Karpas-422 (cell line): ENCODE data around the gene MAEL. TPM values are rescaled to one million over a fixed set of nuclear protein-coding genes. Genes with fewer than 3 reads are reported as not detected.

Experiments
- DNase-seq: peaks from one replicate; pipeline ENCODE4 v3.0.0-alpha.2; 2015
- H2AFZ ChIP-seq: fragments of 200-600 bp; sonication (generic); 2 replicates; pipeline ENCODE4 v1.6.1; 2014; ENCODE audit warnings: antibody characterized with exemption, low read length, mixed read lengths
- H3K27ac ChIP-seq: fragments of 200-600 bp; sonication (generic); 2 replicates; pipeline ENCODE4 v1.5.1; 2014; ENCODE audit warnings: mild to moderate bottlenecking, low read length, moderate library complexity
- H3K27me3 ChIP-seq: fragments of 200-600 bp; sonication (generic); 2 replicates; pipeline ENCODE4 v1.6.1; 2014; ENCODE audit warnings: low read length, mixed read lengths
- H3K36me3 ChIP-seq: fragments of 200-600 bp; sonication (generic); 2 replicates; pipeline ENCODE4 v1.6.1; 2014; ENCODE audit warnings: low read length, mixed read lengths; ENCODE audit not compliant: insufficient read depth
- H3K4me1 ChIP-seq: fragments of 200-600 bp; sonication (generic); 2 replicates; pipeline ENCODE4 v1.6.1; 2014; ENCODE audit warnings: mild to moderate bottlenecking, low read length, mixed read lengths
- H3K4me2 ChIP-seq: fragments of 200-600 bp; sonication (generic); 2 replicates; pipeline ENCODE4 v1.6.1; 2014; ENCODE audit warnings: low read length, low read depth, mild to moderate bottlenecking; ENCODE audit not compliant: poor library complexity, severe bottlenecking
- H3K4me3 ChIP-seq: fragments of 200-600 bp; sonication (generic); 2 replicates; pipeline ENCODE4 v1.5.1; 2014; ENCODE audit warnings: mild to moderate bottlenecking, antibody characterized with exemption, low read length, mixed read lengths
- H3K79me2 ChIP-seq: fragments of 200-600 bp; sonication (generic); 2 replicates; pipeline ENCODE4 v1.6.1; 2014; ENCODE audit warnings: mild to moderate bottlenecking, low read length, mixed read lengths
- H3K9ac ChIP-seq: fragments of 200-600 bp; sonication (generic); 2 replicates; pipeline ENCODE4 v1.6.0; 2014; ENCODE audit warnings: low read length
- H3K9me2 ChIP-seq: fragments of 200-600 bp; sonication (generic), shearing (Covaris generic); replicated peaks from 2 replicates; pipeline ENCODE4 v1.6.0; 2014; ENCODE audit warnings: mild to moderate bottlenecking, low read length, moderate library complexity; ENCODE audit not compliant: insufficient read depth
- H3K9me3 ChIP-seq: fragments of 300-700, 200-600 bp; sonication (generic); 2 replicates; pipeline ENCODE4 v1.6.1; 2014; ENCODE audit warnings: low read length, mixed read lengths
- H4K20me1 ChIP-seq: fragments of 200-600 bp; sonication (generic); 2 replicates; pipeline ENCODE4 v1.6.1; 2014; ENCODE audit warnings: mild to moderate bottlenecking, antibody characterized with exemption, low read length, low read depth; ENCODE audit not compliant: insufficient read depth
- total RNA-seq: library from RNA; depleted of rRNA; stranded (reverse); fragments of >200 nt; shearing (Covaris generic); gene quantifications from 2 replicates; pipeline ENCODE4 v1.2.3, GENCODE V29; 2014; ENCODE audit warnings: low replicate concordance

Gene MAEL
- total RNA-seq, 1 experiment from 2014 or later: 0.63 TPM

DNA sequence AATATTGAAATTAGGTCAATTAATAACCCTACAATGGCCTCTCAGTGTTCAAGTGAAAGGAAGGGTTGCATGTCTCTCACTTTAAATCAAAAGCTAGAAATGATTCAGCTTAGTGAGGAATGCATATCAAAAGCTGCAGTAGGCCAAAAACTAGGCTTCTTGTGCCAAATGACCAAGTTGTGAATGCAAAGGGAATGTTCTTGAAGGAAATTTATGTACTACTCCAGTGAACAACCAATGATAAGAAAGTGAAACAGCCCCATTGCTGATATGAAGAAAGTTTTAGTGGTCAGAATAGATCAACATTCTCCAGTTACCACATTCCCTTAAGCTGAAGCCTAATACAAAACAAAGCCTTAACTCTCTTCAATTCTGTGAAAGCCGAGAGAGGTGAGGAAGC lies 10.0 kb downstream of the MAEL start:
- no peaks in the 10 kb centered on the region for H3K79me2 ChIP-seq
- H4K20me1 ChIP-seq: no peaks in the 10 kb centered on the region
- H3K9me3 ChIP-seq: no peaks in the 10 kb centered on the region
- no peak overlapping the region for H2AFZ ChIP-seq
- H3K4me3 ChIP-seq: no peak overlapping the region
- no peak overlapping the region for H3K27ac ChIP-seq
- peaks cover 7% of the 10 kb centered on the region for H3K4me1 ChIP-seq
- no peak overlapping the region for H3K4me2 ChIP-seq
- no peaks in the 10 kb centered on the region for H3K9me2 ChIP-seq
- H3K27me3 ChIP-seq: no peaks in the 10 kb centered on the region
- no peak overlapping the region for H3K9ac ChIP-seq
- DNase-seq: no peak
- no peaks in the 10 kb centered on the region for H3K36me3 ChIP-seq

DNA sequence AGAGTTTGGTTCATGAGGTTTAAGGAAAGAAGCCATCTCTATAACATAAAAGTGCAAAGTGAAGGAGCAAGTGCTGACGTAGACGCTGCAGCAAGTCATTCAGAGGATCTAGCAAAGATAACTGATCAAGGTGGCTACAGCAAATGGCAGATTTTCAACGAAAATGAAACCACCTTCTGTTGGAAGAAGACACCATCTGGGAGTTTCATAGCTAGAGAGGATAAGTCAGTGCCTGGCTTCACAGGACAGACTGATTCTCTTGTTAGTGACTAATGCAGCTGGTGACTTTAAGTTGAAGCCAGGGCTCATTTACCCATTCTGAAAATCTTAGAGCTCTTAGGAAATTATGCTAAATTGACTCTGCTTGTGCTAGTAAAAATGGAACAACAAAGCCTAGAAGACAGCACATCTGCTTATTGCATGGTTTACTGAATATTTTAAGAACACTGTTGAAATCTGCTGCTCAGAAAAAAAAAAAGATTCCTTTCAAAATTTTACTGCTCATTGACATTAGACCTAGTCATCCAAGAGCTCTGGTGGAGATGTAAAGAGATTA lies 10.5 kb downstream of the MAEL start:
- no peak for DNase-seq
- Histone ChIP-seq H3K9ac (no peak overlapping the region), H3K36me3 (no peaks in the 10 kb centered on the region), H3K27ac (no peak overlapping the region), H3K4me1 (peaks cover 7% of the 10 kb centered on the region), H2AFZ (no peak overlapping the region), H3K9me3 (no peaks in the 10 kb centered on the region), H3K27me3 (no peaks in the 10 kb centered on the region), H3K9me2 (no peaks in the 10 kb centered on the region), H4K20me1 (no peaks in the 10 kb centered on the region), H3K4me2 (no peak overlapping the region), H3K79me2 (no peaks in the 10 kb centered on the region), H3K4me3 (no peak overlapping the region)

DNA sequence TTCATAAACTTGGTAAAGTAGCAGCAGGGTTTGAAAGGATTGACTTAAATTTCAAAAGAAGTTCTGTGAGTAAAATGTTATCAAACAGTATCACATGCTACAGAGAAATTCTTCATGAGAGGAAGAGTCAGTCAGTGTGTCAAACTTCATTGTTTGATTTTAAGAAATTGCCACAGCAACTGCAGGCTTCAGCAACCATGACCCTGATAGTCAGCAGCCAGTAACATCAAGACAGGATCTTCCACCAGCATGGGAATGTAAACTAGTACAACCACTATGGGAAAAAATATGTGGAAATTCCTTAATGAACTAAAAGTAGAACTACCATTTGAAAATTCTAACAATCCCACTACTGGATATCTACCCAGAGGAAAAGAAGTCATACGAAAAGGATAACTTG lies 11.5 kb downstream of the MAEL start:
- Histone ChIP-seq H3K4me3 (no peak overlapping the region), H3K79me2 (no peaks in the 10 kb centered on the region), H3K36me3 (no peaks in the 10 kb centered on the region), H3K27me3 (no peaks in the 10 kb centered on the region), H3K27ac (no peak overlapping the region), H3K4me1 (peaks cover 7% of the 10 kb centered on the region), H4K20me1 (no peaks in the 10 kb centered on the region), H3K9ac (no peak overlapping the region), H2AFZ (no peak overlapping the region), H3K9me3 (no peaks in the 10 kb centered on the region), H3K9me2 (no peaks in the 10 kb centered on the region), H3K4me2 (no peak overlapping the region)
- no peak for DNase-seq

DNA sequence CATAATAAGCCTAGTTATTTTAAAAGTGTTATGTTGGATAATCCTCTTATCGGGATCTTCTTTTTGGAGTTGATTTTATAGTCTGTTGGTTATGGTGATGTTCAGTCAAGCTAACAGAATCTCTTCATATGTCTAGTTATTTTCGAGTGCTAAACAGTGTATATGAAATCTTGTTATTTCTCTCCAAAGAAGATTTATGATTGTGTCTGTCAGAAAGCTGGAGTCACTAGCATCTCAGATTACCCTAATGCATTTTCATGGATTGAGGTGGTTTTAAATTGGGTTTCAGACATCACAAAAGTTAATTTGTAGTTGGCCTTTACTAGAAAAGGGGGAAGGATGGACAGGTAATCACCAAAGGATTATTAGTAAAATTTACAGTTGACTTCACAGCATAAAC lies 13.3 kb downstream of the MAEL start:
- Histone ChIP-seq H3K36me3 (no peaks in the 10 kb centered on the region), H3K4me3 (no peak overlapping the region), H4K20me1 (no peaks in the 10 kb centered on the region), H3K9me2 (no peaks in the 10 kb centered on the region), H3K4me2 (no peak overlapping the region), H2AFZ (no peak overlapping the region), H3K27me3 (no peaks in the 10 kb centered on the region), H3K9ac (no peak overlapping the region), H3K27ac (no peak overlapping the region), H3K9me3 (no peaks in the 10 kb centered on the region), H3K79me2 (no peaks in the 10 kb centered on the region), H3K4me1 (no peaks in the 10 kb centered on the region; the same call in 1 of the 2 replicates)
- DNase-seq: no peak

DNA sequence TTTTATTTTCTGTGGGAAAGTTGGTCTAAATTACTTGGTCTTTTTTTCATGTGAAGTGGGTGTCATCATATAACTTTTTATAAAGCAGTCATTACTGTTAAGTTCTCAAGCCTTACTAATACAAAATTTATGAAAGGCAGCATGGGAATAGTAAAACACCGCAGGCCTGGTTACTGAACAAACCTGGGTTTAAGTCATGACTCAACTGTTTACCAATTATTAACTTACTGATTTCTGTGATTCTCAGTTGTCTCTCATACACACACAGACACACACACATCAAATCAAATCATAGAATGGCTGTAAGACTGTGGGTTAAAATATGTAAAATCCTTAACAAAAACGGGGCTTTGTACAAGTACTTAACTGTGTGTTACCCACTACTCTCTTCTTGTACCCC lies 14.6 kb downstream of the MAEL start:
- Histone ChIP-seq H4K20me1 (no peaks in the 10 kb centered on the region), H3K27me3 (no peaks in the 10 kb centered on the region), H3K36me3 (no peaks in the 10 kb centered on the region), H2AFZ (0 out of 2 replicates have a peak overlapping the region, but pooled peaks have one; percentile 20), H3K9me3 (no peaks in the 10 kb centered on the region), H3K9ac (no peak overlapping the region), H3K4me2 (no peak overlapping the region), H3K9me2 (no peaks in the 10 kb centered on the region), H3K79me2 (no peaks in the 10 kb centered on the region), H3K4me1 (no peaks in the 10 kb centered on the region; the same call in 1 of the 2 replicates), H3K4me3 (no peak overlapping the region), H3K27ac (no peak overlapping the region)
- no peak for DNase-seq

DNA sequence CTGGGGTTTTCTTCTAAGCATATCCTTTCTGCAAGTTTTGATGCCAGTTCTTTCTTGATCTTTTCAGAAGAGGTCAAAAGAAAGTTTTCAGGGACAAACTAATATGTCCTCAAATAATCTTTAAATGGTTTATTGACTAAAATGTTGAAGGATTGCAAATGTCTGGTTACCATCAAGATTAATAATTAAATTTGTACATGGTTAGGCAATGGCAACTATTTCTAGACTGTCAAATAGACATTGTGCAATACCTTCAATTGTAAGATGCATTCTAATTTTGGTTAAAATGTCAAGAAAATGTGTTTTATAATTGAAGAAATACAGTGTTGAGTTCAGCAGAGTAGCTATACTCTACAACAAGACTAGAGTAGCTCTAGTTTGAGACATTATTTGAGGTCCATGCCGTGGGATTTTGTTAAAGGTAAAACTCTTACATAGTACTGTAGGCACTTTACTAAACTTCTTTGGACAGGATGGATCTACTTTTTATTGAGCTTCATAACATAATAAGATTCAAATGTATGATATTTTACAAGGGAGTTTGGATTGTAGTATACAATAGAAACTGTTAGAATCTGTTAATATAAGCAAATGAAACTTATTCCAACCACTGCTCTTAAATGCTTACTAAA lies 22.6 kb downstream of the MAEL start:
- Histone ChIP-seq H3K79me2 (no peaks in the 10 kb centered on the region), H2AFZ (no peak overlapping the region), H3K36me3 (no peaks in the 10 kb centered on the region), H3K27me3 (no peaks in the 10 kb centered on the region), H3K4me2 (no peak overlapping the region), H4K20me1 (no peaks in the 10 kb centered on the region), H3K9ac (no peak overlapping the region), H3K4me1 (no peaks in the 10 kb centered on the region), H3K4me3 (no peak overlapping the region), H3K9me3 (no peaks in the 10 kb centered on the region), H3K9me2 (no peaks in the 10 kb centered on the region), H3K27ac (no peak overlapping the region)
- DNase-seq: no peak

DNA sequence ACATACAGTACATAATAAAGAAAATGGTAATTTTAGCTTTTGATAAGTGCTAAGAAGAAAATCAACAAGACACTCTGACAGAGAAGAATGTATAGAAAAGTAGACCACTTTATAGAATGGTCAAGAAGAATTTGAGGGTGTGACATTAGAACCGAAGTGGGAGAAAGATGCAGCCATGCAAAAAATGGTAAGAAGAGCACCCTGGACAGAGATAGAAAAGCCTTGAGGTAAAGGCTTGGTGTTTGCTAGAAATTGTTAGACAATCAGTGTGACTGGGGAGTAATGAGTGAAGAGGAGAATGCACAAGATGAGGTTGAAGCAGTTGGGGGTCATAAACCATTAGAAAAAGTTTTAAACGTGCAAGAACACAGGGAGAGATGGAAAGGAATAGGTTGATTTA lies 23.5 kb downstream of the MAEL start:
- Histone ChIP-seq H3K9ac (no peak overlapping the region), H3K27me3 (no peaks in the 10 kb centered on the region), H3K9me2 (no peaks in the 10 kb centered on the region), H3K27ac (no peak overlapping the region), H3K9me3 (no peaks in the 10 kb centered on the region), H4K20me1 (no peaks in the 10 kb centered on the region), H3K4me1 (no peaks in the 10 kb centered on the region), H3K4me3 (no peak overlapping the region), H3K79me2 (no peaks in the 10 kb centered on the region), H3K4me2 (no peak overlapping the region), H2AFZ (no peak overlapping the region), H3K36me3 (no peaks in the 10 kb centered on the region)
- DNase-seq: no peak

DNA sequence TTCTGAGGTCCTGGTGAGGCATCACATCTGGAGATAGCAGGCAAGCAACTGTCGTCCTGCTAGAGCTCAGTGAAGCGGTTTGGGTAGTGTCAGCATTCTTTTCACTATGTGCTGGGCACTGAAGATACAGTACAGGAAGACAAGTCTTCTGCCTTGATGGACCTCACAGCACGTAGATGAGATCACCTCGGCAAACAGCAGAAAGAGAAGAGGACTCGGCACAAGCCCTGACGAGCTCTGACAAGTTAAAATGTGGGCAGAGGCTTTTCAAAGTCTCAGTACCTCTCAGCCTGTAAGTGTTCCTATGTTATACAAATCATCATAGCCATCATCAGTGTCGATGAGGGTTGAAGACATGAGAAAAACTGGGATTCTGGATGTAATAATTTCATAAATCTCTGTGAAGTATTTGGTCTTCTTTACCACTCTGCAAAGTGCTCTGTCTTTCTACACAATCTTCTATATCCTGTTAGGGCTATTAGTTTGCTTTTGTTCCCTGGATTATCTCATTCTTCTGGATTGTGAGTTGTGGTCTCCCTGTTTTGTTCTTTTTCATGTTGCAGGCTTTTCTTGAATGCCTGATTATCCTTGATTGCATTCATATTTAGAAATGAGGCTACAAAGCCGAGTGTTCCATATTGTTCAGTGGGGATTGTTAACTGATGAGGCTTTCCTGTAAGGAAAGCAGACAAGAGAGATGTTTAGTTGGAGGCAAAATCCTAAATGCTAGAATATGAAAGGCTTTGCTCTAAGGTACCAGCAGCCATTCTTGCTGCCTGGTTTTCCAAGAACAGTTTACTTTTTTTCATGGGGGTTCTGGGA lies 24.2 kb downstream of the MAEL start:
- no peak overlapping the region for H3K27ac ChIP-seq
- no peak overlapping the region for H3K4me3 ChIP-seq
- no peaks in the 10 kb centered on the region for H3K36me3 ChIP-seq
- H3K79me2 ChIP-seq: no peaks in the 10 kb centered on the region
- no peak overlapping the region for H3K9ac ChIP-seq
- H3K27me3 ChIP-seq: no peaks in the 10 kb centered on the region
- H2AFZ ChIP-seq: no peak overlapping the region
- H3K9me3 ChIP-seq: no peaks in the 10 kb centered on the region
- DNase-seq: no peak
- no peaks in the 10 kb centered on the region for H3K4me1 ChIP-seq
- H4K20me1 ChIP-seq: no peaks in the 10 kb centered on the region
- no peaks in the 10 kb centered on the region for H3K9me2 ChIP-seq
- H3K4me2 ChIP-seq: no peak overlapping the region
